K562 (cell line): ENCODE results near the gene PRKG1. TPM values are rescaled to one million over a fixed set of nuclear protein-coding genes. Genes with fewer than 3 reads are reported as not detected.

Experiments used
- ARID2 ChIP-seq: fragments of 450-650 bp; IDR thresholded peaks from 2 replicates; pipeline ENCODE4 v1.6.1; 2017; ENCODE audit warnings: antibody characterized with exemption, mild to moderate bottlenecking
- DNMT1 ChIP-seq: fragments of 450-650 bp; IDR thresholded peaks from 2 replicates; pipeline ENCODE4 v1.6.1; 2016; ENCODE audit warnings: antibody characterized with exemption, mild to moderate bottlenecking
- FOXM1 ChIP-seq, 2 experiments: fragments of 450-650 bp in 1 of 2; sonication (generic) in 1 of 2; formaldehyde crosslinking in 1 of 2; IDR thresholded peaks; 2 replicates each; pipeline versions ENCODE4 v1.6.1 to v1.9.0; 2017 to 2022; ENCODE audit warnings: low read depth in 2 of 2, mild to moderate bottlenecking in 2 of 2, missing genetic modification reagents in 1 of 2, moderate library complexity in 1 of 2
- GATA2 ChIP-seq: sonication (generic); formaldehyde crosslinking; IDR thresholded peaks from 2 replicates; pipeline ENCODE4 v1.4.0; 2020; ENCODE audit warnings: mild to moderate bottlenecking, missing genetic modification reagents
- NR1H2 ChIP-seq: sonication (generic); formaldehyde crosslinking; IDR thresholded peaks from 2 replicates; pipeline ENCODE4 v1.4.0; 2020; ENCODE audit warnings: mild to moderate bottlenecking, missing genetic modification reagents
- PRDM10 ChIP-seq: fragments of 450-650 bp; IDR thresholded peaks from 2 replicates; pipeline ENCODE4 v1.6.1; 2018; ENCODE audit not compliant: partially characterized antibody
- SMAD1 ChIP-seq: fragments of 150-350 bp; IDR thresholded peaks from 2 replicates; pipeline ENCODE4 v1.6.1; 2014; ENCODE audit warnings: low read length, low read depth; ENCODE audit not compliant: partially characterized antibody
- TRIM24 ChIP-seq, 2 experiments: fragments of 450-650 bp; IDR thresholded peaks; 2 replicates each; pipeline ENCODE4 v1.6.1; 2016
- polyA plus RNA-seq, 8 experiments: library from polyadenylated mRNA; depleted of rRNA in 4 of 8; stranded (reverse) in 5 of 8; unstranded in 3 of 8; fragments of >200 nt; fragmentation: Nextera tagmentation in 2 of 8; fragmentation: Illumina TruSeq in 1 of 8; extraction: Ambion mirVana in 2 of 8; extraction: Trizol in 1 of 8; gene quantifications; 2 replicates each; pipeline versions ENCODE4 v1.2.1 to v1.2.3, GENCODE V29; 2011 to 2014; ENCODE audit warnings: inconsistent platforms in 1 of 8, missing spikeins in 1 of 8
- total RNA-seq, 7 experiments: library from RNA; depleted of rRNA in 6 of 7; stranded (reverse); fragments of >200 nt in 6 of 7; fragmentation: Illumina TruSeq in 2 of 7; extraction: Trizol in 2 of 7; gene quantifications; 2 replicates each; pipeline versions ENCODE4 v1.2.1 to v1.2.3, GENCODE V29; 2011 to 2021; ENCODE audit warnings: low replicate concordance in 1 of 7
- TF ChIP-seq, protein P1 (sequence below): fragments of 250-450 bp; sonication (Bioruptor Pico); IDR thresholded peaks from 2 replicates; pipeline ENCODE4 v1.8.0; 2022; ENCODE audit warnings: inconsistent platforms, mild to moderate bottlenecking, moderate library complexity, borderline replicate concordance

The PRKG1 gene
- total and polyA plus RNA-seq, 9 of the 15 experiments (the other 6 are each of a cell fraction or from before 2014, with no cell fraction given) = 0.22 TPM; not detected in 8

GRCh38 chr10:51170518-51171245 is 96.4 kb downstream of the PRKG1 start (continued):
- TF ChIP-seq SMAD1 = no peak
- TF ChIP-seq FOXM1 (IDR thresholded peaks at IDR 0.05; ENCODE audit: low read depth) = no peak
- TF ChIP-seq FOXM1 (CRISPR knock-in tag; IDR thresholded peaks at IDR 0.05; ENCODE audit: low read depth) = no peak
- TF ChIP-seq TRIM24 (IDR thresholded peaks at IDR 0.05) = no peak
- TF ChIP-seq ARID2 = no peak
- no peak for TF ChIP-seq PRDM10
- TF ChIP-seq GATA2 (CRISPR knock-in tag) = no peak
- no peak for TF ChIP-seq NR1H2 (CRISPR knock-in tag)
- TF ChIP-seq, protein P1, sequence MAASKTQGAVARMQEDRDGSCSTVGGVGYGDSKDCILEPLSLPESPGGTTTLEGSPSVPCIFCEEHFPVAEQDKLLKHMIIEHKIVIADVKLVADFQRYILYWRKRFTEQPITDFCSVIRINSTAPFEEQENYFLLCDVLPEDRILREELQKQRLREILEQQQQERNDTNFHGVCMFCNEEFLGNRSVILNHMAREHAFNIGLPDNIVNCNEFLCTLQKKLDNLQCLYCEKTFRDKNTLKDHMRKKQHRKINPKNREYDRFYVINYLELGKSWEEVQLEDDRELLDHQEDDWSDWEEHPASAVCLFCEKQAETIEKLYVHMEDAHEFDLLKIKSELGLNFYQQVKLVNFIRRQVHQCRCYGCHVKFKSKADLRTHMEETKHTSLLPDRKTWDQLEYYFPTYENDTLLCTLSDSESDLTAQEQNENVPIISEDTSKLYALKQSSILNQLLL (CRISPR knock-in tag) = no peak
- no peak for TF ChIP-seq DNMT1
